GM20000 (cell line): ENCODE measurements around the gene PCARE.
"Not testable (repeated sequence)": the region's sequence is repeated elsewhere in the genome, so short reads cannot be mapped to it uniquely, and the experiment has no call there.

Source experiments
- DNase-seq: peaks from one replicate; pipeline ENCODE4 v3.0.0; 2012; ENCODE audit warnings: low spot score
- TF ChIP-seq, protein P1 (sequence below): IDR thresholded peaks from 2 replicates; pipeline ENCODE4 v1.5.1; 2012; ENCODE audit warnings: mild to moderate bottlenecking, control low read depth; ENCODE audit errors: extremely low read depth, missing control alignments

PCARE gene

DNA sequence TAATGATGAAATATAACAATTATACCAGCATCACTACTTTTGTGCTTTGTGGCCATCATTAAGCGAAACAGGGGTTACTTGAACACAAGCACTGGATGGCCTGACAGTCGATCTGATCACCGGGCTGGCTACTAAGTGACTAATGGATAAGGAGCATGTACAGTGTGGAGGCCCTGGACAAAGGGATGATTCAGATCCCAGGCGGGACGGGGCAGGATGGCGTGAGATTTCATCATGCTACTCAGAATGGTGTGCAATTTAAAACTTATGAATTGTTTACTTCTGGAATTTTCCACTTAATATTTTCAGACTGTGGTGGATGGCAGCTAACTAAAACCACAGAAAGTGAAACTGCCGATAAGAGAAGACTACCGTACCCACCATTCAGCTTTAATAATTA lies 33.9 kb upstream of the PCARE start:
- DNase-seq, result no peak
- TF ChIP-seq, protein P1, sequence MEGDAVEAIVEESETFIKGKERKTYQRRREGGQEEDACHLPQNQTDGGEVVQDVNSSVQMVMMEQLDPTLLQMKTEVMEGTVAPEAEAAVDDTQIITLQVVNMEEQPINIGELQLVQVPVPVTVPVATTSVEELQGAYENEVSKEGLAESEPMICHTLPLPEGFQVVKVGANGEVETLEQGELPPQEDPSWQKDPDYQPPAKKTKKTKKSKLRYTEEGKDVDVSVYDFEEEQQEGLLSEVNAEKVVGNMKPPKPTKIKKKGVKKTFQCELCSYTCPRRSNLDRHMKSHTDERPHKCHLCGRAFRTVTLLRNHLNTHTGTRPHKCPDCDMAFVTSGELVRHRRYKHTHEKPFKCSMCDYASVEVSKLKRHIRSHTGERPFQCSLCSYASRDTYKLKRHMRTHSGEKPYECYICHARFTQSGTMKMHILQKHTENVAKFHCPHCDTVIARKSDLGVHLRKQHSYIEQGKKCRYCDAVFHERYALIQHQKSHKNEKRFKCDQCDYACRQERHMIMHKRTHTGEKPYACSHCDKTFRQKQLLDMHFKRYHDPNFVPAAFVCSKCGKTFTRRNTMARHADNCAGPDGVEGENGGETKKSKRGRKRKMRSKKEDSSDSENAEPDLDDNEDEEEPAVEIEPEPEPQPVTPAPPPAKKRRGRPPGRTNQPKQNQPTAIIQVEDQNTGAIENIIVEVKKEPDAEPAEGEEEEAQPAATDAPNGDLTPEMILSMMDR, result no peak

DNA sequence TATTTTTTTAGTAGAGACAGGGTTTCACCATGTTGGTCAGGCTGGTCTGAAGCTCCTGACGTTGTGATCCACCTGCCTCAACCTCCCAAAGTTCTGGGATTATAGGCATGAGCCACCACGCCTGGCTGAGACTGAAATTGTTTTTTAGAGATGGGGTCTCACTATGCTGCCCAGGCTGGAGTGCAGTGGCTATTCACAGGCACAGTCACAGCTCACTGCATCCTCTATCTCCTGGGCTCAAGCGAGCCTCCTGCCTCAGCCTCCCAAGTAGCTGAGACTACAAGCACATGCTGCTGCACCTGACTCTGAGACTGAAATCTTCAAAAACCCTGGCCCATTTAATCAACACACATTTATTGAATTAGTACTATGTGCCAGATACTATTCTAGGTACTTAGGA lies 33.2 kb upstream of the PCARE start:
- DNase-seq, result not testable (repeated sequence)

DNA sequence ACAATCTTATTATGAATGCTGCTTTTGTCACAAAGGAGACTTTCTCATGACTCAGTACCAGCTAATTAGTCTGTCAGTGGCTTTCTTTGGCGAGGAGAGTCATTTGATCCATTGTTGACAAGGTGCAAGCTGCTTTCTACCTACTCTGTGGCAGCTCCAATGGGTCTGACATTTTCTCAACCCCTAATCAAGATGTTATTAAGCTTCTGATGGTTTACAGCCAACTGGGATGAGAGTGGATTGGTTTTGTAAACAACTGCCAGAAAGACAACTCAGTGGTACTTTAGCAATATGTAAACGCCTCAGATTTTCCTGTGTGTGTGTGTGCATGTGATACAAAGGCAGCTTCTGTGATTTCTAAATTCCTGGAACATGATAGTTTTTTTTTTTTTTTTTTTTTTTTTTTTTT lies 32.7 kb upstream of the PCARE start:
- TF ChIP-seq, protein P1, result no peak
- no peak for DNase-seq

DNA sequence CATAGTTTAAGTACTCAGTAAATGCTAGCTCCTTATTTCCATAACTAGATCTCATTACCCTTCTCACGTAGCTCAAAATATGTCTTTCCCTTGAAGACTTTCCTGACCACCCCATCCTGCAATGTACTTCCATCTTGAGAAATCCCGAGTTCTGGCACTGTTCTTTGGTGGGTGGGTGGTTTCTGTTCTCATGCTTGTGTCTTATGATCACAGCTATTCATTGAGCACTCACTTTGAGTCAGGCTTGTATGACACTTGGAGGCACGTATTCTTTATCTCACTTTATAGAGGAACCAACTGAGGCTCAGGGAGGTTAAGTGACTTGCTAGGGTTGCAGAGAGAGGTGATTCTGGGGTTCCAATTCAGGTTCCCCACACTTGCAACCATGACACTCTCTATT lies 31.9 kb upstream of the PCARE start:
- DNase-seq, result no peak
- TF ChIP-seq, protein P1, result no peak

DNA sequence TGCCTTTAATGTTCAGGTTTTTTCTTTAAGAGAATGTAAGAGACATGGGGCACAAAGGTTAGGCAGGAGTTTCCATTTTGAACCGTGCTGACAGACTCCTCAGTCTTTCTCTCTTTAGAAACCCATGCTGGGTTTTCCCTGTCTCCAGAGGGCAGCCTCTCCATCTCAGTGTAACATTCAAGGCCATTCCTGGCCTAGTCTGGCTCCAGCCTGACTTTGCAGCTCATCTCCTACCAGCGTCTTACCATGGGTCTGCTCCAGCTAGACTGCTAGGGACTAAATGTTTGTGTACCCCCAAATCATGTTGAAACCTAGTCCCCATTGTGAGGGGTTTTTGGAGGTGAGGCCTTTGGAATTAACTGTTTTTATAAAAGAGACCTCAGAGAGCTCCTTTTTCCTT lies 31.1 kb upstream of the PCARE start:
- TF ChIP-seq, protein P1, result no peak
- no peak for DNase-seq

DNA sequence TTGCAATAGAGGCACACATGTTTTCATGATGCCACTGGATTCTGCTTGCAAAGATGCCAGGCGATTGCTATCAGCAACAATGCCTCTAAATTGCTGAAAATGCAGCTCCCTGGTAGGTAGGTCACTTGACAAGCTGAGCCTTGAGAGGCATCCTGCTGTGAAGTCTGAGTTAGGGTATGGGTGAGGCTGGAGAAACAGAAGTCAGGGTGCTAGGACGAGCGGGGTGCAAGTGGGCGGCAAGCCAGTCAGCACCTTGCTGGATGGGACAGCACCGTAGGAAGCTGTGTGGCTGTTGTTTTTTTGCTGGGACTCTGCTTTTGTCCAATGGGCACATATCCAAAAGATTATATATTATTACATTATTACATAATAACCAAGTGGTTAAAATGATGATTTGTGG lies 30.4 kb upstream of the PCARE start:
- TF ChIP-seq, protein P1, result no peak
- no peak for DNase-seq

DNA sequence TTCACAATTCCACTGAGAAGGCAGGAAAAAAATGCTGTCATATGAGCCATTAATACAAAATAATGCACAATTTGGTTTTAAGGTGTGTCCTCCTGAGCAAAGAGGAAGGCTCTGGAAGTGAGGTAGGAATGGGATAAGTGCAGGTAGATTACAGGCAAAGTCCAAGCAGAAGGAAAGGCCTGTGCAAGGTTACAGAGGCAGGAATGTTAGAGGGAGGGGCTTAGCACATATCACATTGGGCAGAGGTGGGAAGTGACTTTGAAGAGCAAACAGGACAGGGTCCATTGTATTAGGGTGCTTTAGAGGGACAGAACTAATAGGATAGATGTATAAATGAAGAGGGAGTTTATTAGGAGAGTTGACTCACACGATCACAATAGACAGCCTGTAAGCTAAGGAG lies 26.2 kb upstream of the PCARE start:
- no peak for DNase-seq
- TF ChIP-seq, protein P1, result no peak

DNA sequence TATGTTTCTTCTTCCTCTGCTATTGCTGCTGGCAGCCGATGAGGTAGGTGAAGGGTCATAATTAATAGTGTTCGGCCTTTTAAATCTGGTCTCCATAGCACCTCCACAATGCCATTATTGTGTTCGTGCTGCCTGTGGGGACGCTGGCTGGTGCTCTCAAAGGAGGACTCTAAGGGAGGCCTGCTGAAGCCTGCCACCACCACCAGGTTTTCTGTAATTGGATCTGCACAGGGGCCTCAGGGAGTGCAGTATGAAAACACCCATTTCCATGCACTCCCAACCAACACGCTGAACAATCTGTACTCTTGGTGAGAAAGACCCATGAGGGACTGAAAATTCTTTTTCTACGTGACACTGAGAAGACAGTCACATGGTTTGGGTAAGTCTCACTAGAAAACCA lies 23.2 kb upstream of the PCARE start:
- TF ChIP-seq, protein P1, result no peak
- DNase-seq, result no peak
